HG02623 (cell line): ENCODE data around the gene ABCC3.
"Not testable (repeated sequence)": the region's sequence is repeated elsewhere in the genome, so short reads cannot be mapped to it uniquely, and the experiment has no call there.

Source experiments
- ATAC-seq: cut with Tn5 transposase; IDR thresholded peaks from one replicate; pipeline ENCODE4 v1.9.1; 2021; ENCODE audit warnings: moderate library complexity; ENCODE audit not compliant: unreplicated experiment

Gene ABCC3

DNA sequence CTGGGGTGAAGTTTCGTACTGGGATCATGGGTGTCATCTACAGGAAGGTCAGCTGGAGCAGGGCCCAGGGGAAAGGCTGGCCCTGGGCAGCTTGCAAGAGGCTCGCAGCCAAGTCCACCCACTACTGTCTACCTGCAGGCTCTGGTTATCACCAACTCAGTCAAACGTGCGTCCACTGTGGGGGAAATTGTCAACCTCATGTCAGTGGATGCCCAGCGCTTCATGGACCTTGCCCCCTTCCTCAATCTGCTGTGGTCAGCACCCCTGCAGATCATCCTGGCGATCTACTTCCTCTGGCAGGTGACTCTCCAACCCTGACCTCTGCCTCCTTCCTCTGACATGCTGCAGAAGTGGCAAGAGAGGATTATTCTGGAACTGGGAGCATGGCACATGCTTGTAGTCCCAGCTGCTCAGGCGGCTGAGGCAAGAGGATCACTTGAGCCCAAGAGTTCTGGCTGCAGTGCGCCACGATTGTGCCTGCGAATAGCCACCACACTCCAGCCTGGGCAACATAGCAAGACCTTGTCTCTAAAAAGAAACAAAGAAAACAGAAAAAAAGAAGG is 29.2 kb downstream of the ABCC3 start:
- no peak for ATAC-seq

DNA sequence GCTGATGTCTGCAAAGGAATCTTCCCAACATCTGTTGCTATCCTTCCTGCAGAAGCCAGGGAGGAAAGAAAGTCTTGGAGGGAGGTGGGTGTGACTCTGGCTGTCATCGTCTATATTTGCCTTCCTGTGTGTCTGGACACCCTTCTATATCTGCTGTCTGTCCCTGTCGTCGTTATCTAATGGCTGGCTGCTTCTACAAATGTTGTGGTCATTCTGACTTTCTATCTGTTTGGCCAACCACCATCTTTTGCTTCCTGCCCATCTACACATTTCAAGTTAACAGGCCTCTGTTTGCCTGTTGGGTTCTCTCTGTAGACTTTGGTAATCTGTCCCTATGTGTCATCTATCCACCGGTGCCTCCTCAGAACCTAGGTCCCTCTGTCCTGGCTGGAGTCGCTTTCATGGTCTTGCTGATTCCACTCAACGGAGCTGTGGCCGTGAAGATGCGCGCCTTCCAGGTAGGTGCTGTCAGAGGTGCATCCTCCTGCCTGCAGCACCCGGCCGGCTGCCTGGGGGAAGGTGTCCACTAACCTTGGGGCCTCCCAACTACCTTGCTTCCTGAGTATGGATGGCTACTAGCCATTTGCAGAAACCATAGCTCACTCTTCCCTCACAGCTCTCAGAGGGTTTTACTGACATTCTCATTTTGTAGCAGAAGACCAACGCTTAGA is 30.2 kb downstream of the ABCC3 start:
- no peak for ATAC-seq

DNA sequence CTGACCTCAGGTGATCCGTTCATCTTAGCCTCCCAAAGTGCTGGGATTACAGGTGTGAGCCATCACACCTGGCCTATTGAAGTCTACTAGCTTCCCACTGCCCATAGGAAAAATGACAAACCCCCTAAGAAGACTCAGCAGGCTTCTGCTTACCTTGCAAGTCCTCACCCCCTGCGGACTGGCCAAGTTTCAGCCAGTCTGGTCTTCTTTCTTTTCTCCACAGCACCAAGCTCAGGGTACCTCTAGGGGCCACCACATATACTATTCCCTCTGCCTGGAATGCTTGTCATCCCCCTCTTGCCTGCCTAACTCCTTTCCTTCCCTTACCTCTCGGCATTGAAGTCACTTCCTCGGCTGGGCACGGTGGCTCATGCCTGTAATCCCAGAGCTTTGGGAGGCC is 31.2 kb downstream of the ABCC3 start:
- ATAC-seq, result no peak

DNA sequence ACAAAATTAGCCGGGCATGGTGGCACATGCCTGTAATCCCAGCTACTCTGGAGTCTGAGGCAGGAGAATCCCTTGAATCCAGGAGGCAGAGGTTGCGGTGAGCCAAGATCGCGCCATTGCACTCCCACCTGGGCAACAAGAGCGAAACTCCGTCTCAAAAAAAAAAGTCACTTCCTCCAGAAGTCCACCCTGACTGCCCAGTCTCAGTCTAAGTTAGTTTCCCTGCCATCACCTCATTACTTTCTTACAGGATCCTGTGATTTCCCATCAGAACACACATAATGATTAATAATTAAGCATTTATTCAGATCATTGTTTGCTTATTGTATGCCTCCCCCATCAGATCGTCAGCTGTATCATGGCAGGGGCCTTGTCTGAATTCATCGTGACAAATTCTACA is 31.6 kb downstream of the ABCC3 start:
- ATAC-seq, result no peak

DNA sequence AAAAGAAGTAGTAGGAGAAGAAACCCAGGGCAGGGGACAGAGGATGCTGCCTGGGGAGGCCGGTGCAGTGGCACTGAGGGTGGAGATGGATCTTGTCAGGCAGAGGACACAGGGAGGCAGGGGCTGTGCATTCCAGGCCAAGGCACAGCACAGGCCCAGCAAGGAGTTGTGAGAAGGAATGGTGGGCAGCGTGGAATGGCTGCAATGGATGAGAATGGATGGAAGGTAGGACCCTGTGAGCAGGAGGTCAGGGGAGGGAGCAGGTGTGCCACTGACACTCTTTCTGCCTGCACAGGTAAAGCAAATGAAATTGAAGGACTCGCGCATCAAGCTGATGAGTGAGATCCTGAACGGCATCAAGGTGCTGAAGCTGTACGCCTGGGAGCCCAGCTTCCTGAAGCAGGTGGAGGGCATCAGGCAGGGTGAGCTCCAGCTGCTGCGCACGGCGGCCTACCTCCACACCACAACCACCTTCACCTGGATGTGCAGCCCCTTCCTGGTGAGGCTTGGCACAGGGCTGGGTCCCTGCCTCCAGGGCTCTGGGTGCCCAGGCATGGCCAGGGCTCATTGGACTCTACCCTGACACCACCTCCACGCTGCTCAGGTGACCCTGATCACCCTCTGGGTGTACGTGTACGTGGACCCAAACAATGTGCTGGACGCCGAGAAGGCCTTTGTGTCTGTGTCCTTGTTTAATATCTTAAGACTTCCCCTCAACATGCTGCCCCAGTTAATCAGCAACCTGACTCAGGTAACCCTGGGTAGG is 32.8 kb downstream of the ABCC3 start:
- ATAC-seq, result no peak

DNA sequence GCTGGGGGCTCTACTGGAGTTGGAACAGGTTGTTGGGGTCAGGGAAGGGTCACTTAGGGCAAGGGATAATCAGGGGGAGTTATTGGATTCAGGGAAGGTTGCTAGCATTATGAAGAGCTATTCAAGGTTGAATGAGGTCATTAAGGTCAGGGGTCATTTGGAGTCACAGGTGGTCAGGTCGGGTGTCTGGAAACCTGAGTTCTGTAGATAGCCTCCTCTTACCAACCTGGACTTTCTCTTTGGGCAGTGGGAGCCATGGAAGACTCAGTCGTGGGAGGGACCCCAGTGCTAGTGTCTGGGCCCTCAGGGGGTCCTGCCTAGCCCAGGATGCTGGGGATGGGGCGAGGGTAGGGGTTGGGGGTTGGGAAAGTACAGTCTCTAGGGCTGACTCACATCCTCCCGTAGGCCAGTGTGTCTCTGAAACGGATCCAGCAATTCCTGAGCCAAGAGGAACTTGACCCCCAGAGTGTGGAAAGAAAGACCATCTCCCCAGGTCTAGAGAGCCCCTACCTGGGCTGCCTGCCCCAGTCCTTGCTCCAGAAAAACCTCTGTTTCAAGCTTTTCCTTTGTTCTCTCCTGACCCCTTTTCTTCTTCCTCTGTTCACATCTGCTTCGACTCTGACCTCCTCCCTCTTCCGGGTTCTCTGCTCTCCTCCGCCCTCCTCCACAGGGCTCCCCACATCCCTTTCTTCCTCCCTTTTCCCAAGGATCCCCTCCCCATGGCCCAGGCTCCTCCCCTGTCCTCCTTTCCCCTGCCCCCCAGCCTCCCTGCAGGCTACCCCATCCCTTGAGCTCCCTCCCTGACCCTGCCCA is 33.5 kb downstream of the ABCC3 start:
- ATAC-seq, result no peak

DNA sequence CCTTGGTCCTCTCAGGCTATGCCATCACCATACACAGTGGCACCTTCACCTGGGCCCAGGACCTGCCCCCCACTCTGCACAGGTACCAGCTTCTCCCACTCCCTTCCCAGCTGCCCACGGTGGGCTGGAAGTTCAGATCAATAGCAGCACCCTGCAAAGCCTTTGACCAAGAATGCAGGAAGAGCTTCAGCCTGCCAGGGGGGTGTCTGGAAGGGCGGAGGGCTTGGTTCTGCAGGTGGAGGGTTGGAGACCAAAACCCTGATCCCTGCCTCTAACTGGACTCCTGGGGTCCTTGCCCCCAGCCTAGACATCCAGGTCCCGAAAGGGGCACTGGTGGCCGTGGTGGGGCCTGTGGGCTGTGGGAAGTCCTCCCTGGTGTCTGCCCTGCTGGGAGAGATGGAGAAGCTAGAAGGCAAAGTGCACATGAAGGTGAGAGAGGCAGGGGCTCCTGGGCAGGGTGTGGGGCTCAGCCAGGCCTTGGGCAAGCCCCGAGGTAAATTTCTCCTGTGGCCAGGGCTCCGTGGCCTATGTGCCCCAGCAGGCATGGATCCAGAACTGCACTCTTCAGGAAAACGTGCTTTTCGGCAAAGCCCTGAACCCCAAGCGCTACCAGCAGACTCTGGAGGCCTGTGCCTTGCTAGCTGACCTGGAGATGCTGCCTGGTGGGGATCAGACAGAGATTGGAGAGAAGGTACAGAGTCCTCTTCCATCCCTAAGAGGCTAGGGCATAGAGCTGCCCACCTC is 34.3 kb downstream of the ABCC3 start:
- no peak for ATAC-seq

DNA sequence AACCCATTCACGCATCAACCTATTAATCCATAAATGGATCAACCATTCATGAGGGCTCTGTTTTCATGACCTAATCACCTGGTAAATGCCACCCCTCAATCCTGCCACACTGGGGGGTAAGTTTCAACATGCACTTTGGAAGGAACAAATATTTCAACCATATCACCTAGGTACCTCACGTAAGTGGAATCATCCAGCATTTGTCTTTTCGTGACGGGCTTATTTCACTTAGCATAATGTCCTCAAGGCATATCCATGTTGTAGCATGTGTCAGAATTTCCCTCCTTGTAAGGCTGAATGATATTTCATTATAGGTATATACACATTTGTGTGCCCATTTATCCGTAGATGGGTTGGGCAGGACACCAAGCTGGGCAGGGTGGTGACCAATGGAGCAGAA is 37.4 kb downstream of the ABCC3 start:
- no peak for ATAC-seq

DNA sequence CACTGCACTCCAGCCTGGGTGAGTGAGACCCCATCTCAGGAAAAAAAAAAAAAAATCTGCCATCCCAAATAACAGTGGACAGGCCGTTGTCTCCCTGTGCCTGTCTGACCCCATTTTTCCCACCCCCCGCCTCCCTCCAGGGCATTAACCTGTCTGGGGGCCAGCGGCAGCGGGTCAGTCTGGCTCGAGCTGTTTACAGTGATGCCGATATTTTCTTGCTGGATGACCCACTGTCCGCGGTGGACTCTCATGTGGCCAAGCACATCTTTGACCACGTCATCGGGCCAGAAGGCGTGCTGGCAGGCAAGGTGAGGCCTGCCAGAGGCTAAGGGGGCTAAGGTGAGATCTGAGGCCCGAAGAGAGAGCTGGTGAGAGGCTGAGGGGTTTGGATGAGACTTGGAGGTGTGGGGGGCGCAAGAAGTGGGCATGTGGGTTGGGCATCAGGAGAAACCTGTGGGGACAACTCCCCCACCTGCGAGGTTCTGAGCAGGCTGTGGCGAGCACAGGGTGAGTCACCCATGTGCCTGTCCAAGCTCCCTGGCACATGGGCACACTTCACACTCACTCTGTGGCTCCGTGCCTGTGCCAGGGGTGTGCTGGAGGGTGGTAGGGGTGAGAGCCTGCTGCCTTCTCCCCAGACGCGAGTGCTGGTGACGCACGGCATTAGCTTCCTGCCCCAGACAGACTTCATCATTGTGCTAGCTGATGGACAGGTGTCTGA is 38.3 kb downstream of the ABCC3 start:
- ATAC-seq, result no peak

DNA sequence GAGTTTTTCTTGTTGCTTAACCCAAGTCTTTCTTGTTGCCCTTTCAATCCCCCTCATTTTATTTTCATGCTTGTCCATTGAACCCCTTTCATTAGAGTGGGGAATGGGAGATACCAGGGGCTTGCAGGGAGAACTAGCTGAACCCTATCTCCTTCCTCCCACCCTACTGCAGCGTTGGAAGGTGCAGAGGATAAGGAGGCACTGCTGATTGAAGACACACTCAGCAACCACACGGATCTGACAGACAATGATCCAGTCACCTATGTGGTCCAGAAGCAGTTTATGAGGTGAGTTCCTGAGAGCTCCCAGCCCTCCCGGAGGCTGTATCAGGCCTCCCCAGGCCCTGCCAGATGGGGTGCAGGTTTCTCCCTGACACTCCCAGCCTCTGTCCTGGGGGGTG is 40.5 kb downstream of the ABCC3 start:
- ATAC-seq, result no peak

DNA sequence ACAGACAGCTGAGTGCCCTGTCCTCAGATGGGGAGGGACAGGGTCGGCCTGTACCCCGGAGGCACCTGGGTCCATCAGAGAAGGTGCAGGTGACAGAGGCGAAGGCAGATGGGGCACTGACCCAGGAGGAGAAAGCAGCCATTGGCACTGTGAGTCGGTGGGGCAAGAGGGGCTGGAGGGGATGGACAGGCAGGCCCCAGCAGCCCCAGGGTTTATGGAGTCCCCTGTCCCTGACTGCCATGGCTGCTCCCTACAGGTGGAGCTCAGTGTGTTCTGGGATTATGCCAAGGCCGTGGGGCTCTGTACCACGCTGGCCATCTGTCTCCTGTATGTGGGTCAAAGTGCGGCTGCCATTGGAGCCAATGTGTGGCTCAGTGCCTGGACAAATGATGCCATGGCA is 40.9 kb downstream of the ABCC3 start:
- ATAC-seq, result no peak

DNA sequence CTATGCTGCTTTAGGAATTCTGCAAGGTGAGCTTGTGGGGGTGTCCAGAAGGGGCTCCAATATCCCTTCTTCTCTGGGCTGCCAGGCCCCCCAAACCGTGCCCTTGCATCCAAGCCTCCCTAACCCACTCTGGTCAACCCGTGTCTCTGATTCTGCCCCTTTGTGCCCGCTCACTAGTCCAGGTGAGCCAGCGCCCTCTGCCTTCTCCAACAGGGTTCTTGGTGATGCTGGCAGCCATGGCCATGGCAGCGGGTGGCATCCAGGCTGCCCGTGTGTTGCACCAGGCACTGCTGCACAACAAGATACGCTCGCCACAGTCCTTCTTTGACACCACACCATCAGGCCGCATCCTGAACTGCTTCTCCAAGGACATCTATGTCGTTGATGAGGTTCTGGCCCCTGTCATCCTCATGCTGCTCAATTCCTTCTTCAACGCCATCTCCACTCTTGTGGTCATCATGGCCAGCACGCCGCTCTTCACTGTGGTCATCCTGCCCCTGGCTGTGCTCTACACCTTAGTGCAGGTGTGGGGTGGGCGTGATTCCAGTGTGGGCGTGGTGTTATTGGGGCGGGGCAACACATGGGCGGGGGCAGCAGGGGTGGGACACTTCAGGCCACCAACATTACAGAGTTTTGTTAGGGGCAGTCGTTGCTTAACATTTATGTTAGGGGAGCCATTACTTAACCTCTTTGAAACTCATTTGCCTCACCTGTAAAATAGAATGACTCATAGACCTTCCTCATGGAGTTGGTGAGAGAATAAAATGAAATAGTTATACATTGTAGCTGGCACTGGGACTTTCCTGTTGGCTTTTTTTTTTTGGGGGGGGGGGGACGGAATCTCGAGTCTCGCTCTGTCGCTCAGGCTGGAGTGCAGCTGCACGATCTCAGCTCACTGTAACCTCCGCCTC is 41.6 kb downstream of the ABCC3 start:
- ATAC-seq, result no peak

DNA sequence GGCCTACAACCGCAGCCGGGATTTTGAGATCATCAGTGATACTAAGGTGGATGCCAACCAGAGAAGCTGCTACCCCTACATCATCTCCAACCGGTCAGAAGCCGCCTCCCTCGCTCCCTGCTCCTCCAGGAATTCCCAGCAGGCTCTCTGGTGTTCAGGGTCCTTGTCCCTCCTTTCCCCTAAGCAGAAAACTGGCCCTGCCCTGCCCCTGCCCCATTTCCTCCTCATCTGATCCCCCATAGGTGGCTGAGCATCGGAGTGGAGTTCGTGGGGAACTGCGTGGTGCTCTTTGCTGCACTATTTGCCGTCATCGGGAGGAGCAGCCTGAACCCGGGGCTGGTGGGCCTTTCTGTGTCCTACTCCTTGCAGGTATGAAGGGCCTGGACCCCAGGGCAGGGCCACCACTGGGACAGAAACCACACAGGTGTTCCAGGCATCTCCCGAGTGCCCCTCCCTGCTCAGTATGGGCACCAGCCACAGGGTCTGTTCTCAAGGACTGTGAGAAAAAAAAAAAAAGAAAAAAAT is 43.2 kb downstream of the ABCC3 start:
- ATAC-seq, result no peak

DNA sequence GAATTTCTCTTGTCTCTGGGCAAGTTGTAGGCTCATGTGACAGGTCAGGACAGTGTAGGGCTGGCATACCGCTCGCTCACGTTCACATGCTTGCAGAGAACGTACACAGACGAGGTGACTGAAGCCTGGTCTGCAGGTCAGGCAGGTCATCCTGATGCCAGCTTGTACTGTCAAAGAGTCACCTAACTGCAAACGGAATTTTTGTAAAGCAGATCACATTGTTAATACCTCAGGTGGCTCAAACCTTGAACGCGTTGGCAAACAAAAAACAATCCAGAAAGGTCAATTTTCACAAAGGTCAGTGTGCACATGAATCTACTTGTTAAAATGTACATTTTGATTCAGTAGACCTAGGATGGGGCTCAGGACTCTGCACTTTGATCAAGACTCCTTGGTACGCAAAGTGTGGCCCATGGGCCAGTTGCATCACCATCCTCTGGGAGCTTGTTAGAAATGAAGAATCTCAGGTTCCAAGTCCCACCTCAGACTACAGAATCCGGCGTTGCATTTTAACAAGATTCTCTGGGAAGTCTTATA is 44.4 kb downstream of the ABCC3 start:
- no peak for ATAC-seq

DNA sequence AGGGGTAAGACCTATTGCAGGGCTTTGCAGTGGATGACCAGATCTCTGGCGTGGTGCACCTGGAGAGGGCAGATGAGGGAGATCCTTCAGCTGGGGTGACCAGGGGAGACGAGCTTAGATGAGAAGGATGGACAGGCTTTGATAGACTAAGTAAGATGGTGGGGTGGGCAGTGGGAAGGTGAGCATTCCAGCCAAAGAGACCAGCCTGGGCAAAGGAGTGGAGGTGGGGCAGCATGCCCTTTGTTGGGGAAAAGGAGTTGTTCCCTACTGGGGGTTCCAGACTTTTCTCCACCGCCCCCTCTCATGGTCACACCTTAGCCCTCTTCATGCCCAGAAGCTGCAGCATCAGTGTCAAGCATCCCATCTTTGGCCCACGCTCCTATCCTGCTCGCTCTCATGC is 45.4 kb downstream of the ABCC3 start:
- ATAC-seq, result no peak

DNA sequence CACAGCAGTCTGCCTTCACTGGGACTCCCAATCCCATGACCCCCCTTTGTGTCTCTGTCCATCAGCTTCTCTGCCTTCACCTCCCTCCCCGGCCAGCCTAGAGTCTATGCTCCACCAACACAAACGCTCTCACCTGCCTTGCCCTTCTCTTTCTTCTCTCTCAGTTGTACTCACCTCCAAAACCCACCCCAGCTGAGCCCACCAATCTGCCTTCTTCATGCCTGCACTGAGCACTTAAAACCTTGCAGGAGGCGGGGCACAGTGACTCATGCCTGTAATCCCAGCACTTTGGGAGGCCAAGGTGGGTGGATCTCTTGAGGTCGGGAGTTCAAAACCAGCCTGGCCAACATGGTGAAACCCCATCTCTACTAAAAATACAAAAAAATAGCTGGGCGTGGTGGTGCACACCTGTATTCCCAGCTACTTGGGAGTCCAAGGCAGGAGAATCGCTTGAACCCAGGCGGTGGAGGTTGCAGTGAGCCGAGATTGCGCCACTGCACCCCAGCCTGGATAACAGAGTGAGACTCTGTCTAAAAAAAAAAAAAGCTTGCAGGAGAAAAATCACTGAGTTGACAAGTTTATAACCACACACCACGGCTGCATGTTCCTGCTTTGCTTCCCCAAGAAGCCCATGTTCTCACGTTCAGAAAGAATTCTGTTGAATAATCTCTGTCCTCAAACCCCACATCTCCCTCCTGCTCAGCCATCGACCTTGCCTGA is 46.0 kb downstream of the ABCC3 start:
- ATAC-seq, result not testable (repeated sequence)

DNA sequence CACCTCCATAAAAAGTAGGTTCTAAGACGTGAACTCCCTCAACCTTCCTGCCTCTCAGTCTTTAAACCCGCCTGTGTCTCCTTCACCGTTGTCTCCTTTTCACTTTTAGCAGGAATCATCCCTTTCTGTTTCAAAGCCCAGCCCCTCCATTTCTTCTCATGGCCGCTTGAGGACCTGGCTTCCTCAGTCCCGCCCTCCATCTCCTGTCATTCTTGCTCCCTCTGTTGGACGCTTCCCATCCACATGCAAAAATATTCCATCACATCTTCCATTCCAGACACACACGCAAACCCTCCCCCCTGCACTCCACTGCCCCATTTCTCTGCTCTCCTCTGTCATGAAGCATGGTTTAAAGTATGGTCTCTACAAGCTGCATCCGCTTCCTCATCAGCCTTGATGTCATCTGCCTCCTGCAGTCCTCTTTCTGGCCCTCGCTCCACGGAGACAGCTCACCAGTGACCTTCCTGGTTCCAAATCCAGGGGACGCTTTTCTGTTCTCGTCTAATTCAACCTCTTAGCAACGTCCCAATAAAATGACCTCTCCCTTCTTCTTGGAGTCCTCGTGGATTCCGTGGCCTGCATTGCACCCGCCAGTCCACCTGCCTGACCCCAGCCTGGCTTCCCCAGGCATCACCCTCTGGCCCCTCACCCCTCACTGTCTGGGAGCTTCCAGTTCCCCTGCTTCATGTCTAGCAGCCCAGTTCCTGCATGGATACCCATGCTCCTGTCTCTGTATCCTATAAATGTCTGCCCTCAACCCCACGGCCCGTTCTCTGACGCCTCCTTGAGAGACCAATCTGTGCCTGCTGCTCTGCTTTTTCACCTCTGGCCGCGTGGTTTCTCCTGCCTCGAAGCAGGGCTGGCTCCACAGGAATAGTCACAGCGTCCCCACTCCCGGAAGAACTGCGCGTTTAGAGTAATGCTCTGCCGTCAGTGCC is 46.9 kb downstream of the ABCC3 start:
- no peak for ATAC-seq
